DND-41 (cell line): ENCODE data around the gene CRYBG1.
A peak's percentile ranks its signal among the peaks of the same experiment; 100 is the strongest.

ENCODE experiments used
- ATAC-seq: fragments of 200-7000 bp; cut with Tn5 transposase; 3 replicates; pipeline ENCODE4 v1.9.1; 2021; ENCODE audit warnings: low read depth; ENCODE audit not compliant: insufficient read depth
- DNase-seq: peaks from one replicate; pipeline ENCODE4 v3.0.0-alpha.2; 2020
- H2AFZ ChIP-seq: 2 replicates; pipeline ENCODE4 v1.6.0; 2012; ENCODE audit warnings: low read depth, low read length
- H3K27ac ChIP-seq: 2 replicates; pipeline ENCODE4 v1.5.1; 2012; ENCODE audit warnings: low read length, inconsistent platforms
- H3K27me3 ChIP-seq: fragments of 200-600 bp; sonication (generic); 2 replicates; pipeline ENCODE4 v1.6.0; 2012; ENCODE audit warnings: low read length, mild to moderate bottlenecking, inconsistent platforms; ENCODE audit not compliant: insufficient read depth, poor library complexity
- H3K36me3 ChIP-seq: 2 replicates; pipeline ENCODE4 v1.5.1; 2012; ENCODE audit warnings: low read length, inconsistent platforms; ENCODE audit not compliant: insufficient read depth
- H3K4me1 ChIP-seq: 2 replicates; pipeline ENCODE4 v1.5.1; 2012; ENCODE audit warnings: mild to moderate bottlenecking, low read length; ENCODE audit not compliant: insufficient read depth
- H3K4me2 ChIP-seq: 2 replicates; pipeline ENCODE4 v1.6.0; 2012; ENCODE audit warnings: mild to moderate bottlenecking, moderate library complexity, low read length, inconsistent platforms; ENCODE audit not compliant: insufficient read depth
- H3K4me3 ChIP-seq, 2 experiments: fragments of 200-600 bp in 1 of 2; shearing (Covaris generic) in 1 of 2; 2 replicates each; pipeline ENCODE4 v1.5.1; 2012 to 2016; ENCODE audit warnings: inconsistent platforms in 2 of 2, low read length in 2 of 2, mild to moderate bottlenecking in 2 of 2, low read depth in 1 of 2, moderate library complexity in 1 of 2
- H3K79me2 ChIP-seq: 2 replicates; pipeline ENCODE4 v1.6.0; 2012; ENCODE audit warnings: low read length, inconsistent platforms; ENCODE audit not compliant: insufficient read depth
- H3K9ac ChIP-seq: 2 replicates; pipeline ENCODE4 v1.6.0; 2012; ENCODE audit warnings: low read depth, mild to moderate bottlenecking, inconsistent platforms, low read length, moderate library complexity
- H3K9me3 ChIP-seq: 2 replicates; pipeline ENCODE4 v1.5.1; 2012; ENCODE audit warnings: low read length, moderate library complexity, mild to moderate bottlenecking, inconsistent platforms; ENCODE audit not compliant: insufficient read depth, severe bottlenecking
- H4K20me1 ChIP-seq: 2 replicates; pipeline ENCODE4 v1.6.0; 2012; ENCODE audit warnings: low read length; ENCODE audit not compliant: insufficient read depth
- CTCF ChIP-seq: IDR thresholded peaks from 2 replicates; pipeline ENCODE4 v1.5.1; 2012; ENCODE audit warnings: borderline replicate concordance, low read length, moderate library complexity, mild to moderate bottlenecking; ENCODE audit not compliant: poor library complexity, severe bottlenecking; ENCODE audit errors: extremely low read depth
- EZH2 ChIP-seq: IDR thresholded peaks from 3 replicates; pipeline ENCODE4 v1.6.1; 2012; ENCODE audit warnings: borderline replicate concordance, low read depth, mild to moderate bottlenecking, moderate library complexity, low read length, inconsistent platforms; ENCODE audit not compliant: severe bottlenecking

CRYBG1 gene

GRCh38 chr6:106522562-106523250, 162.2 kb downstream of the CRYBG1 start:
- Histone ChIP-seq H3K4me3 (peak overlapping the region in 1 of 2 experiments; percentile 53; a peak in 2 of 4 replicates), H2AFZ (peak overlapping the region; percentile 10; the same call in 1 of the 2 replicates), H3K27me3 (no peaks in the 10 kb centered on the region), H3K36me3 (peaks cover 10% of the 10 kb centered on the region), H3K79me2 (peaks cover 45% of the 10 kb centered on the region), H4K20me1 (no peaks in the 10 kb centered on the region), H3K27ac (peak overlapping the region; percentile 35; the same call in 1 of the 2 replicates), H3K9me3 (no peaks in the 10 kb centered on the region), H3K4me1 (peaks cover 86% of the 10 kb centered on the region), H3K4me2 (peak overlapping the region; percentile 80), H3K9ac (peak overlapping the region; percentile 10)
- ATAC-seq (no peak), DNase-seq (no peak)
- TF ChIP-seq EZH2, result no peak
- TF ChIP-seq CTCF, result no peak

GRCh38 chr6:106525107-106525881, 164.8 kb downstream of the CRYBG1 start:
- H3K79me2 ChIP-seq, result peaks cover 38% of the 10 kb centered on the region
- no peaks in the 10 kb centered on the region for H3K27me3 ChIP-seq
- ATAC-seq (peak; percentile 66), DNase-seq (no peak)
- TF ChIP-seq CTCF (no peak), EZH2 (no peak)
- H4K20me1 ChIP-seq, result no peaks in the 10 kb centered on the region
- peaks cover 32% of the 10 kb centered on the region for H3K36me3 ChIP-seq
- H2AFZ ChIP-seq, result peak overlapping the region; percentile 58
- peak overlapping the region; percentile 75 for H3K27ac ChIP-seq
- peak overlapping the region; percentile 71 for H3K4me2 ChIP-seq
- H3K4me3 ChIP-seq, result peak overlapping the region; percentile 13 to 57; a peak in 3 of 4 replicates
- peak overlapping the region; percentile 54 for H3K9ac ChIP-seq
- H3K4me1 ChIP-seq, result peaks cover 60% of the 10 kb centered on the region
- no peaks in the 10 kb centered on the region for H3K9me3 ChIP-seq

GRCh38 chr6:106525882-106526275, 165.4 kb downstream of the CRYBG1 start:
- no peak overlapping the region for H2AFZ ChIP-seq
- DNase-seq (no peak), ATAC-seq (no peak)
- peaks cover 54% of the 10 kb centered on the region for H3K4me1 ChIP-seq
- no peaks in the 10 kb centered on the region for H3K9me3 ChIP-seq
- H4K20me1 ChIP-seq, result no peaks in the 10 kb centered on the region
- peaks cover 33% of the 10 kb centered on the region for H3K79me2 ChIP-seq
- no peak overlapping the region for H3K4me2 ChIP-seq
- TF ChIP-seq EZH2 (no peak), CTCF (no peak)
- no peaks in the 10 kb centered on the region for H3K27me3 ChIP-seq
- H3K9ac ChIP-seq, result no peak overlapping the region
- H3K4me3 ChIP-seq, result no peak overlapping the region
- H3K36me3 ChIP-seq, result peaks cover 36% of the 10 kb centered on the region
- H3K27ac ChIP-seq, result no peak overlapping the region
